Measurements from ENCODE around the gene ARHGAP20. TPM values are rescaled to one million over a fixed set of nuclear protein-coding genes. Genes with fewer than 3 reads are reported as not detected.

Gene ARHGAP20
- polyA plus RNA-seq, 2 donors, result 0.33 to 0.60 TPM

DNA sequence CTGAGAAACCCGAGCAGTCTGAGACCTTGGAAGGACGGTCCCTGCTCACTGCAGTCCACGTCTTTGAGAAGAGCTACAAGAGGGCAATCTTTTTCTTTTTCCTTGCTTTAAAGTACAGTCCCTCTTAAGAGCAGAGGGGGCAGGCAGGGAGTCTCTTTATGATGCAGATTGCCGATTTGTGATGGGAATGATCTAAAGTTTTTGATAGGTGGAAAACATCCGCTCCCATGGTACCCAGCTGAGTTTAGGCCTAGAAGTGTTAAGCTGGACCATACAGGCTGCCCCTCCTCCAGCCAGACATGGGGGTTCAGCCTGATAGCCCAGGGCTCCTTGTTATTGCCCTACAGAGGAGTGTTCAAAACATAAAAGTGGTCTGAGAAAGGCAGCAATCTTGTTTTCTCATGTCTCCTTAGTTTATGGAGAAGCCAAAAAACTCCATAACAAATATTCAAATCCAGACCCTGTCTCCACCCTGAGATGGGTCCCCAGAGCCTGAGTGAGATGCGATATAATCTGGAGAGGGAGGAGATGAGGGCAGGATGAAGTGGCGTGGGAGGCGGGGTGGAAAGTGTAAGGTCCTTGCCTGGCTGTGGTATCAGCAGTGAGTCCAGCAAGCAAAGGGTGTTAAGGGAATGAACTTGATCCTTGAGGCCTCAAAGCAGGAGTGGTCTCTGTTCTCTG, 147.4 kb downstream of the ARHGAP20 start:
- WGBS, 2 donors, result 70 to 73% methylated on average over 8 of the region's 8 CpGs
- no peak overlapping the region for H3K27ac ChIP-seq (ENCODE audit: low read depth in 2 of 2, low read length in 1 of 2)
- H3K27me3 ChIP-seq (ENCODE audit: control insufficient read depth in 1 of 2, insufficient read depth in 2 of 2, low read length in 2 of 2), result no peaks in the 10 kb centered on the region

GRCh38 chr11:110544779-110545178, 167.5 kb downstream of the ARHGAP20 start:
- no peaks in the 10 kb centered on the region for H3K9me3 ChIP-seq (ENCODE audit: control insufficient read depth in 2 of 2, insufficient read depth in 1 of 2, low read depth in 1 of 2, low read length in 1 of 2)
- no peak overlapping the region for H3K4me3 ChIP-seq (ENCODE audit: low read depth in 1 of 2, low read length in 2 of 2)
- H3K4me1 ChIP-seq (ENCODE audit: control insufficient read depth in 2 of 2, insufficient read depth in 2 of 2, low read length in 1 of 2), result peaks cover 0 to 2% of the 10 kb centered on the region in 2 donors
- no peaks in the 10 kb centered on the region for H3K36me3 ChIP-seq (ENCODE audit: control insufficient read depth in 2 of 2, insufficient read depth in 2 of 2, low read length in 1 of 2)
- no peak overlapping the region for H3K27ac ChIP-seq (ENCODE audit: low read depth in 2 of 2, low read length in 1 of 2)
- 89 to 93% methylated on average over 1 of the region's 1 CpG for WGBS, 2 donors
- no peaks in the 10 kb centered on the region for H3K27me3 ChIP-seq (ENCODE audit: control insufficient read depth in 1 of 2, insufficient read depth in 2 of 2, low read length in 2 of 2)

More for the DNA sequence above, 147.4 kb downstream of the ARHGAP20 start:
- Histone ChIP-seq H3K4me3 (ENCODE audit: low read depth in 1 of 2, low read length in 2 of 2) (no peak overlapping the region), H3K9me3 (ENCODE audit: control insufficient read depth in 2 of 2, insufficient read depth in 1 of 2, low read depth in 1 of 2, low read length in 1 of 2) (no peaks in the 10 kb centered on the region), H3K4me1 (ENCODE audit: control insufficient read depth in 2 of 2, insufficient read depth in 2 of 2, low read length in 1 of 2) (peaks cover 0 to 9% of the 10 kb centered on the region in 2 donors), H3K36me3 (ENCODE audit: control insufficient read depth in 2 of 2, insufficient read depth in 2 of 2, low read length in 1 of 2) (no peaks in the 10 kb centered on the region)

GRCh38 chr11:110538154-110538553, 174.1 kb downstream of the ARHGAP20 start:
- no peaks in the 10 kb centered on the region for H3K36me3 ChIP-seq (ENCODE audit: control insufficient read depth in 2 of 2, insufficient read depth in 2 of 2, low read length in 1 of 2)
- H3K27me3 ChIP-seq (ENCODE audit: control insufficient read depth in 1 of 2, insufficient read depth in 2 of 2, low read length in 2 of 2), result no peaks in the 10 kb centered on the region
- peaks cover 0 to 2% of the 10 kb centered on the region in 2 donors for H3K4me1 ChIP-seq (ENCODE audit: control insufficient read depth in 2 of 2, insufficient read depth in 2 of 2, low read length in 1 of 2)
- H3K4me3 ChIP-seq (ENCODE audit: low read depth in 1 of 2, low read length in 2 of 2), result no peak overlapping the region
- no peaks in the 10 kb centered on the region for H3K9me3 ChIP-seq (ENCODE audit: control insufficient read depth in 2 of 2, insufficient read depth in 1 of 2, low read depth in 1 of 2, low read length in 1 of 2)
- no peak overlapping the region for H3K27ac ChIP-seq (ENCODE audit: low read depth in 2 of 2, low read length in 1 of 2)

GRCh38 chr11:110530900-110531741, 181.1 kb downstream of the ARHGAP20 start:
- WGBS, 2 donors, result 54 to 56% methylated on average over 6 of the region's 6 CpGs
- Histone ChIP-seq H3K27me3 (ENCODE audit: control insufficient read depth in 1 of 2, insufficient read depth in 2 of 2, low read length in 2 of 2) (no peaks in the 10 kb centered on the region), H3K27ac (ENCODE audit: low read depth in 2 of 2, low read length in 1 of 2) (no peak overlapping the region), H3K4me1 (ENCODE audit: control insufficient read depth in 2 of 2, insufficient read depth in 2 of 2, low read length in 1 of 2) (no peaks in the 10 kb centered on the region), H3K9me3 (ENCODE audit: control insufficient read depth in 2 of 2, insufficient read depth in 1 of 2, low read depth in 1 of 2, low read length in 1 of 2) (no peaks in the 10 kb centered on the region), H3K36me3 (ENCODE audit: control insufficient read depth in 2 of 2, insufficient read depth in 2 of 2, low read length in 1 of 2) (no peaks in the 10 kb centered on the region), H3K4me3 (ENCODE audit: low read depth in 1 of 2, low read length in 2 of 2) (no peak overlapping the region)

DNA sequence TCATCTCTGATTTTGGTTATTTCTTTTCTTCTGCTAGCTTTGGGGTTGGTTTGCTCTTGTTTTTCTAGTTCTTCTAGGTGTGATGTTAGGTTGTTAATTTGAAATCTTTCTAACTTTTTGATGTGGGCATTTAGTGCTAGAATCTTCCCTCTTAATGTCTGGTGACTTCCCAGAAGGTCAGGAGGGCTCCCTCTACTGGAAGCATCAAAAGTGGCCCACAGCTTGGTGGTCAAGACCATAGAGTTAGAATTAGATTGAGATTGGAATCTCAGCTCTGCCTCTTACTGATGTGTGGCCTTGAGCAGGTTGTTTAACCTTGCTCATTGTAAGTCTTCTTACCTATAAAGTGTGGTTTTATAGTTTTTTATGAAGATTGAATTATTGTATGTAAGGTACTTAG, 183.2 kb downstream of the ARHGAP20 start:
- H3K27me3 ChIP-seq (ENCODE audit: control insufficient read depth in 1 of 2, insufficient read depth in 2 of 2, low read length in 2 of 2), result no peaks in the 10 kb centered on the region
- no peaks in the 10 kb centered on the region for H3K4me1 ChIP-seq (ENCODE audit: control insufficient read depth in 2 of 2, insufficient read depth in 2 of 2, low read length in 1 of 2)
- H3K4me3 ChIP-seq (ENCODE audit: low read depth in 1 of 2, low read length in 2 of 2), result no peak overlapping the region
- no peaks in the 10 kb centered on the region for H3K9me3 ChIP-seq (ENCODE audit: control insufficient read depth in 2 of 2, insufficient read depth in 1 of 2, low read depth in 1 of 2, low read length in 1 of 2)
- H3K36me3 ChIP-seq (ENCODE audit: control insufficient read depth in 2 of 2, insufficient read depth in 2 of 2, low read length in 1 of 2), result no peaks in the 10 kb centered on the region
- no peak overlapping the region for H3K27ac ChIP-seq (ENCODE audit: low read depth in 2 of 2, low read length in 1 of 2)

DNA sequence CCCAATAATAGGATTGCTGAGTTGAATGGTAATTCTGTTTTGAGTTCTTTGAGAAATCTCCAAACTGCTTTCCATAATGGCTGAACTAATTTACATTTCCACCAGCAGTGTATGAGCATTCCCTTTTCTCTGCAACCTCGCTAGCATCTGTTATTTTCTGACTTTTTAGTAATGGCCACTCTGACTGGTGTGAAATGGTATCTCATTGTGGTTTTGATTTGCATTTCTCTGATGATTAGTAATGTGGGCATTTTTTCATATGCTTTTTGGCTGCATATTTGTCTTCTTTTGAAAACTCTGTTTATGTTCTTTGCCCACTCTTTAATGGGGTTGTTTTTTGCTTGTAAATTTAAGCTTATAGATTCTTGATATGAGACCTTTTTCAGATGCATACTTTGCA, 185.1 kb downstream of the ARHGAP20 start:
- no peaks in the 10 kb centered on the region for H3K36me3 ChIP-seq (ENCODE audit: control insufficient read depth in 2 of 2, insufficient read depth in 2 of 2, low read length in 1 of 2)
- H3K27me3 ChIP-seq (ENCODE audit: control insufficient read depth in 1 of 2, insufficient read depth in 2 of 2, low read length in 2 of 2), result no peaks in the 10 kb centered on the region
- no peak overlapping the region for H3K4me3 ChIP-seq (ENCODE audit: low read depth in 1 of 2, low read length in 2 of 2)
- no peak overlapping the region for H3K27ac ChIP-seq (ENCODE audit: low read depth in 2 of 2, low read length in 1 of 2)
- no peaks in the 10 kb centered on the region for H3K9me3 ChIP-seq (ENCODE audit: control insufficient read depth in 2 of 2, insufficient read depth in 1 of 2, low read depth in 1 of 2, low read length in 1 of 2)
- H3K4me1 ChIP-seq (ENCODE audit: control insufficient read depth in 2 of 2, insufficient read depth in 2 of 2, low read length in 1 of 2), result no peaks in the 10 kb centered on the region
- WGBS, 2 donors, result 79 to 92% methylated on average over 1 of the region's 1 CpG
